Measurements from ENCODE around the gene KIF1A. TPM values are rescaled to one million over a fixed set of nuclear protein-coding genes. Genes with fewer than 3 reads are reported as not detected.

Gene KIF1A
- total and polyA plus RNA-seq, 8 donors: 32.4 to 76.0 (median 62.1) TPM

GRCh38 chr2:240717681-240718581, 102.1 kb downstream of the KIF1A start:
- Histone ChIP-seq H3K9me3 (no peaks in the 10 kb centered on the region), H3K4me1 (no peaks in the 10 kb centered on the region), H3K27ac (no peak overlapping the region), H3K27me3 (no peaks in the 10 kb centered on the region), H3K4me3 (no peak overlapping the region), H3K36me3 (no peaks in the 10 kb centered on the region)
- 92 to 93% methylated on average over 27 to 31 of the region's 31 CpGs for WGBS, 2 donors
- DNase-seq (peak in 2 of 6 donors; percentile 29 to 59), FAIRE-seq (no peak), ATAC-seq (no peak)
- intact Hi-C loops (cut with DNase I): no loop called here
- no peak for TF ChIP-seq CTCF (IDR thresholded peaks at IDR 0.05)

GRCh38 chr2:240717181-240717641, 102.8 kb downstream of the KIF1A start:
- TF ChIP-seq CTCF (IDR thresholded peaks at IDR 0.05): no peak
- no peak overlapping the region for H3K27ac ChIP-seq
- intact Hi-C loops (cut with DNase I): no loop called here
- 84 to 88% methylated on average over 14 to 18 of the region's 18 CpGs for WGBS, 2 donors
- ATAC-seq (no peak), DNase-seq (peak in 2 of 6 donors; percentile 36 to 61), FAIRE-seq (no peak)
- no peaks in the 10 kb centered on the region for H3K36me3 ChIP-seq
- no peaks in the 10 kb centered on the region for H3K9me3 ChIP-seq
- H3K4me1 ChIP-seq: no peaks in the 10 kb centered on the region
- H3K4me3 ChIP-seq: no peak overlapping the region
- H3K27me3 ChIP-seq: no peaks in the 10 kb centered on the region

GRCh38 chr2:240716130-240716798, 103.8 kb downstream of the KIF1A start:
- Histone ChIP-seq H3K9me3 (no peaks in the 10 kb centered on the region), H3K27ac (no peak overlapping the region), H3K4me3 (no peak overlapping the region), H3K4me1 (no peaks in the 10 kb centered on the region), H3K27me3 (no peaks in the 10 kb centered on the region), H3K36me3 (no peaks in the 10 kb centered on the region)
- 92 to 95% methylated on average over 23 of the region's 23 CpGs for WGBS, 2 donors
- FAIRE-seq (no peak), ATAC-seq (no peak), DNase-seq (peak in 2 of 6 donors; percentile 30 to 48)
- no peak for TF ChIP-seq CTCF (IDR thresholded peaks at IDR 0.05)
- intact Hi-C loops (cut with DNase I): no loop called here

- 58 to 66% methylated on average over 23 of the region's 23 CpGs for WGBS, 2 donors
- TF ChIP-seq CTCF (IDR thresholded peaks at IDR 0.05): no peak
- ATAC-seq (peak; percentile 50 to 70 (median 62)), FAIRE-seq (no peak), DNase-seq (peak in 2 of 6 donors; percentile 66 to 77)
- Histone ChIP-seq H3K4me3 (no peak overlapping the region), H3K27ac (no peak overlapping the region), H3K36me3 (no peaks in the 10 kb centered on the region), H3K4me1 (no peaks in the 10 kb centered on the region), H3K27me3 (no peaks in the 10 kb centered on the region), H3K9me3 (no peaks in the 10 kb centered on the region)
- intact Hi-C loops (cut with DNase I): no loop called here
Measured at GRCh38 chr2:240714747-240715725, 105.0 kb downstream of the KIF1A start.
